ENCODE results near the gene FUS. TPM values are rescaled to one million over a fixed set of nuclear protein-coding genes. Genes with fewer than 3 reads are reported as not detected.

FUS gene
- 10 to 100 TPM; 30.2 to 97.8 (median 55.1) TPM for total RNA-seq

GRCh38 chr16:31179747-31180459 is at the start of gene FUS:
Gene FUS, plus strand, starts transcription at chr16:31180139. Its CDS starts 76 bp downstream, at chr16:31180215.
- peaks cover 25 to 51% (median 36%) of the 10 kb centered on the region in 3 donors for H3K4me1 ChIP-seq
- intact Hi-C loops (cut with DNase I), result no loop called here
- WGBS, 2 donors, result 0% methylated on average over 6 to 13 of the region's 69 CpGs

GRCh38 chr16:31130336-31130891 is 49.5 kb upstream of the FUS start:
- Histone ChIP-seq H3K4me1 (peaks cover 44 to 82% (median 49%) of the 10 kb centered on the region in 3 donors), H3K4me3 (no peak overlapping the region), H3K27ac (peak overlapping the region; percentile 83 to 96 (median 94)), H3K9me3 (no peaks in the 10 kb centered on the region), H3K27me3 (peaks cover 0 to 4% (median 0%) of the 10 kb centered on the region in 4 donors), H3K36me3 (peaks cover 0 to 65% (median 14%) of the 10 kb centered on the region in 3 donors)
- no peak for DNase-seq
- 40% methylated on average over 1 of the region's 10 CpGs; no CpG with 5 or more reads in 1 of the 2 donors for WGBS, 2 donors
- intact Hi-C loops (cut with DNase I), result no loop called here
- TF ChIP-seq CTCF (IDR thresholded peaks at IDR 0.05) (no peak), POLR2A (IDR thresholded peaks at IDR 0.05) (no peak)

More at GRCh38 chr16:31179747-31180459, at the start of gene FUS:
- peak; percentile 59 for DNase-seq
- H3K27ac ChIP-seq, result peak within 1 kb of the TSS; percentile 95 to 99 (median 98)
- no peaks in the 10 kb centered on the region for H3K9me3 ChIP-seq
- H3K4me3 ChIP-seq, result peak within 1 kb of the TSS; percentile 84 to 98 (median 93)
- H3K27me3 ChIP-seq, result no peaks in the 10 kb centered on the region
- H3K36me3 ChIP-seq, result peaks cover 12 to 29% (median 21%) of the 10 kb centered on the region in 3 donors
- TF ChIP-seq POLR2A (IDR thresholded peaks at IDR 0.05) (peak; percentile 78 to 100 (median 91)), CTCF (IDR thresholded peaks at IDR 0.05) (peak in 3 of 6 experiments; percentile 3 to 25 (median 12))

- Histone ChIP-seq H3K4me1 (peaks cover 47 to 86% (median 49%) of the 10 kb centered on the region in 3 donors), H3K9me3 (no peaks in the 10 kb centered on the region), H3K27me3 (peaks cover 0 to 5% (median 0%) of the 10 kb centered on the region in 4 donors), H3K27ac (peak overlapping the region; percentile 83 to 96 (median 94)), H3K4me3 (peak overlapping the region in 2 of 4 donors; percentile 4 to 60), H3K36me3 (peaks cover 0 to 64% (median 14%) of the 10 kb centered on the region in 3 donors)
- intact Hi-C loops (cut with DNase I), result no loop called here
- 60% methylated on average over 1 of the region's 6 CpGs; no CpG with 5 or more reads in 1 of the 2 donors for whole genome bisulfite sequencing, 2 donors
- no peak for DNase-seq
- TF ChIP-seq CTCF (IDR thresholded peaks at IDR 0.05) (no peak), POLR2A (IDR thresholded peaks at IDR 0.05) (no peak)
Measured at GRCh38 chr16:31130899-31131298, 49.0 kb upstream of the FUS start.

GRCh38 chr16:31131416-31131815 is 48.5 kb upstream of the FUS start:
- Histone ChIP-seq H3K4me1 (peaks cover 49 to 89% (median 50%) of the 10 kb centered on the region in 3 donors), H3K36me3 (peaks cover 0 to 62% (median 14%) of the 10 kb centered on the region in 3 donors)
- no peak for DNase-seq

More at GRCh38 chr16:31131416-31131815, 48.5 kb upstream of the FUS start:
- no peaks in the 10 kb centered on the region for H3K9me3 ChIP-seq
- intact Hi-C loops (cut with DNase I), result no loop called here
- peak overlapping the region; percentile 83 to 96 (median 94) for H3K27ac ChIP-seq
- peak overlapping the region in 3 of 4 donors; percentile 4 to 60 (median 13) for H3K4me3 ChIP-seq
- TF ChIP-seq POLR2A (IDR thresholded peaks at IDR 0.05), result no peak
- no peak for TF ChIP-seq CTCF (IDR thresholded peaks at IDR 0.05)
- 42% methylated on average over 6 of the region's 11 CpGs; no CpG with 5 or more reads in 1 of the 2 donors for WGBS, 2 donors
- peaks cover 0 to 5% (median 0%) of the 10 kb centered on the region in 4 donors for H3K27me3 ChIP-seq
